Fibroblast of pulmonary artery (primary cell): Measurements from ENCODE around the gene MTERF4.

Experiments
- DNase-seq: peaks from one replicate; pipeline ENCODE4 v3.0.0-alpha.2; 2010; ENCODE audit warnings: low read depth
- H3K4me3 ChIP-seq: replicated peaks from 2 replicates; pipeline ENCODE4 v1.5.1; 2011; ENCODE audit warnings: low read depth, mild to moderate bottlenecking, control low read depth, low read length, moderate library complexity
- TF ChIP-seq, protein P1 (sequence below): IDR thresholded peaks from 2 replicates; pipeline ENCODE4 v1.5.1; 2011; ENCODE audit warnings: mild to moderate bottlenecking, control low read depth, low read length, inconsistent platforms; ENCODE audit errors: missing control alignments

The MTERF4 gene

DNA sequence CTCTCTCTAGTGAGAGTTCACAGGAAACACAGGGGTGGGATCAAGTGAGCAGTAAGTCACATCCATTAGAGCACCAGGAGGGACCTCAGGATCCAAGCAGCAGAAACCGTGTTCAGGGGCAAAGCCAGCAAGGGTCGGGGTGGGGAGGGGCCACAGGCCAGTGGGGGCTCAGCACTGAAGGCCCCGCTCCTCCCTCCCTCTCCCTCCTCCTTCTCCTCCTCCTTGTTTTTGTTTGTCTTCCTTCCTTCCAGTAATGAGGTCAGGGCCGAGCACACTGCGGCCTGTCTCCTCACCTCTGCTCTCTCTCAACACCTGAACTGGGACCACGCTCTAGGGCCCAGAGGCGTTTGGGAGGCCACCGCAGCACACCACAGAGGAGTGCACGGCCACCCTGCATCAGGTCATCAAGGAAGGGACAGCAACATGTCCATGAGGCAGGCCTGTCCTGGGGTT, 20.9 kb downstream of the MTERF4 start:
- TF ChIP-seq, protein P1, sequence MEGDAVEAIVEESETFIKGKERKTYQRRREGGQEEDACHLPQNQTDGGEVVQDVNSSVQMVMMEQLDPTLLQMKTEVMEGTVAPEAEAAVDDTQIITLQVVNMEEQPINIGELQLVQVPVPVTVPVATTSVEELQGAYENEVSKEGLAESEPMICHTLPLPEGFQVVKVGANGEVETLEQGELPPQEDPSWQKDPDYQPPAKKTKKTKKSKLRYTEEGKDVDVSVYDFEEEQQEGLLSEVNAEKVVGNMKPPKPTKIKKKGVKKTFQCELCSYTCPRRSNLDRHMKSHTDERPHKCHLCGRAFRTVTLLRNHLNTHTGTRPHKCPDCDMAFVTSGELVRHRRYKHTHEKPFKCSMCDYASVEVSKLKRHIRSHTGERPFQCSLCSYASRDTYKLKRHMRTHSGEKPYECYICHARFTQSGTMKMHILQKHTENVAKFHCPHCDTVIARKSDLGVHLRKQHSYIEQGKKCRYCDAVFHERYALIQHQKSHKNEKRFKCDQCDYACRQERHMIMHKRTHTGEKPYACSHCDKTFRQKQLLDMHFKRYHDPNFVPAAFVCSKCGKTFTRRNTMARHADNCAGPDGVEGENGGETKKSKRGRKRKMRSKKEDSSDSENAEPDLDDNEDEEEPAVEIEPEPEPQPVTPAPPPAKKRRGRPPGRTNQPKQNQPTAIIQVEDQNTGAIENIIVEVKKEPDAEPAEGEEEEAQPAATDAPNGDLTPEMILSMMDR: no peak
- H3K4me3 ChIP-seq: no peak overlapping the region
- no peak for DNase-seq

DNA sequence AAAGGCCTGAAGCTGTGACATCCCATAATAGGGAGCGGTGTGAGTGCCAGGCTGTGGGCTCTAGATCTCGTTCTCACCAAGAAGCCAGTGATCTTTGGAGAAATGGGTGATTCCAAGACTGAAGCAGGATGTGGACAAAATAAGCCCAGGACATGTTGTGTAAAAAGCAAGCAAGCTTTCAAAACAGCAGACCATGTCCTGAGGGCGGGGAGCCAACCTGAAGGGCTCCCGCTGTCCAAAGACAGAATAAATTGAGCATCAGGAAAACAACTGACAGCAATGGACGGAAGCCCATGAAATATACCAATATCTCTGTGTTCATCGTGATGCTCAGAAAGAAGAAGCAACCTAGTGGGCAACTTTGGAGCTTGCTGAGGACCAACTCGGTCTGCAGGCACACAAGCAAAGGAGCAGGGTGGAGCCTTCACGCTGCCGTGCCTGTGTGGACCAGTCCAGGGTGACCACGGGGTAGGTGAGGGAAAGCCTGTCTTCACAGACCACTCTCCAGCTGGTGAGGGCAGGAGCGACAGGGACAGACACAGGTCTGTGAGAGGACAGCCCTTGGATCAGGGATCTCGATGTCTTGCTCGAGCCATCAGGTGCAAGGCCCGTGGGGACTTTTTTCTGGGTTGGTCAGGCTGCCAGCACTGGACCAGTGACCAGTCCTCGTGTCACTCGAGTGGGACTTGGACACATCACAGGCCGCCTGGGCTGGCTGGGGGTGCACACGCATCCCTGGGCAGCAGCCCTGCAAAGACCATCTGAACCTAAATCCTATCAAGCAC, 21.5 kb downstream of the MTERF4 start:
- TF ChIP-seq, protein P1: no peak

DNA sequence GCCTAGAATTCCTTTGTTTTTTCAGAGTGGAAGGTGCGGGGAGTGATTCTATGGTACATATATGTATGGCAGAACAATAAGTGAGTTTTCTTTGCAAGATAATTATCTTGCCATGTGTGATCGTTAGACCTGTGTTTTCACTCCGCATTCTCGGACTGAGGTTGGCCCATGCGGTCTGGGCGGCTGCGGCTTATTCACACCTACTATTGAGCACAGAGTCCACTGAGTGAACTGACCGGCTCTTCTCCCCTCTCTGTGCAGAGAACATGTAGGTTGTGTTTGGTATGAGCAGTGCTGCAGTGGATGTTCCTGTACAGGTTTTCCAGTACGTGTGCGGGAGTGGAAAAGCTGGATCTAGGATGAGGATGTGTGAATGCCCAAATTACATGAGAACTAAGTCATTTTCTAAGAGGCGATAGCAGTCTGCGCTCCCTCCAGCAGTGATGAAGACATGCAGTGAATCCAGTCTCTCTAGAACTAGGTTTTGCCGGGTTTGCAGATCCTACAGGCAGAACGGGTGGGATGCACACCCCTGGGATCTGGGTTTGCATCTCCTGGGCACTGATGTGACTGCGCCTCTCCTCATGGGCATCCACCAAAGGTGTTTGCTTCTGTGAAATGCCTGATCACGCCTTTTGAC, 27.1 kb downstream of the MTERF4 start:
- no peak for DNase-seq
- H3K4me3 ChIP-seq: no peak overlapping the region
- TF ChIP-seq, protein P1: no peak

More for the DNA sequence above, 21.5 kb downstream of the MTERF4 start:
- no peak for DNase-seq
- H3K4me3 ChIP-seq: no peak overlapping the region

DNA sequence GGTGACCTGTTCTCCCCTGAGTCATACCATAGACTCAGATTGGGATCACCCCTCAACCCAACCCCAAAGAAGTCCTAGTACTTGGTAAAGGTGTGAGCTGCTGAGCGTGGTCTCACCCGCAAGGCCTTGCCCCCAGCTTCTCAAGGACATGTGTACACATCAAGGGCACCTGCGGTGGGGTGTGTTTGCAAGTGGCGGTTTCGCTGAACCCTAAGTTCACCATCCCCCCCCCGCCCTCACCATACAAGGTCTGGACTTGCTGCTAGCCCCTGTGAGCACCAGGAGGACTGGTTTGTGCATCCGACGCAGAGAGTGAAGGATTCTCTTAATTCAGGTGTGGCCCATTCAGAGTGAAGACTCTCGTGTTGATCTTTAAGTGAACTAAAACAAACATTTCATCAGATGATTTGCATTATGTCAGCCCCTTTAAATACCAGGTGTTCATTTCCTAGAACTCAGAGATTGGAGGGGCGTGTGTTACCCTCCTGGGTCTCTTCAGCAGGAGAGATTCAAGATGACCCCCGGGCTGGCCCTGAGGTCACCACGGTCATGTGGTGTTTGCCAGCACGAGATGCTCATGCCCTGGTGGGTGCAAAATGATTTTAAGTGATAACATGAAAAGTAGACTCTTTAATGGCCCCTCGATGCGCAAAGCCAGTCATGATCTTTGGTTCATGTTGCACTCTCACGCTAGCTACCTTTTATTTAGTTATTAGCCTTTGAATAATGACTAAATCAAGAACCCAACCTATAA, 27.8 kb downstream of the MTERF4 start:
- no peak overlapping the region for H3K4me3 ChIP-seq
- TF ChIP-seq, protein P1: no peak
- no peak for DNase-seq

DNA sequence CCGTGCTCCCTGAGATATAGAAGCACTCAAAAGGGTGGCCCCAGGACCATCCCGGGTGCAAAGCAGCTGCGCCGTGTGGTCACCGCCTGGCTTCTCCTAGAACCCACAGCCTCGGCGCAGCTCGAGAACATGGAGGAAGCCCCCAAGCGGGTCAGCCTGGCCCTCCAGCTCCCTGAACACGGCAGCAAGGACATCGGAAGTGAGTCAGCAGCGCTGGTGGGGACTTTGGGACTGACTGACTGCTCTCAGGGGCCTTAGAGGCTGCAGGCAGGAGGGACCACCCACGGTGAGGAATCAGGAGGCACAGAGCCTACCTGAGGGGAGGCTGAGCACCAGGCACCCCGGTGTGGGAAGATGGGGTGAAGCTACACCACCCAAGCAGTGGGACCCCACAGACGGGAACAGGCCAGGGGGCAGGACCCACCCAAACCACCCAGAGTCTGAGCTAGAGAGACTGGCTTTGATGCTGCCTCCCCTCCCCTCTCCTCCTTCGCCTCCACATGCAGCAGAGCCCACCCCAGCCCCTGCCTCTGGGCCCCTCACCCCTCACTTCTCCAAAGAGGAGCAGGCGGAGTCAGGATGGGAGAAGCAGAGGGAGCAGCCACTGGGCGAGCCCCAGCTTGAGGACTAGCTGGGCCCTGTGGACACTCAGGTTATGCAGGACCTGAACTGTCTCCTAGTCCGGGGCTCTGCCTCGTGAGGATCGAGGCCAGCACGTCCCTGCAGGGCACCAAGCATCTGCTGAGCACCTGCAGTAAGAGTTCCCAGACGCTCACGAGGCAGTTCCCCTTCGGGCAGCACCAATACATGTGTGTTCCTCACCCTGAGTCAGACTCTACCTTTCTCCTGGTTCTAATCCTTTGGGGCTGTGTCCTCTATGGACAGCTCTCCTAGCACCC, 28.7 kb downstream of the MTERF4 start:
- no peak for DNase-seq
- H3K4me3 ChIP-seq: no peak overlapping the region
- TF ChIP-seq, protein P1: no peak

DNA sequence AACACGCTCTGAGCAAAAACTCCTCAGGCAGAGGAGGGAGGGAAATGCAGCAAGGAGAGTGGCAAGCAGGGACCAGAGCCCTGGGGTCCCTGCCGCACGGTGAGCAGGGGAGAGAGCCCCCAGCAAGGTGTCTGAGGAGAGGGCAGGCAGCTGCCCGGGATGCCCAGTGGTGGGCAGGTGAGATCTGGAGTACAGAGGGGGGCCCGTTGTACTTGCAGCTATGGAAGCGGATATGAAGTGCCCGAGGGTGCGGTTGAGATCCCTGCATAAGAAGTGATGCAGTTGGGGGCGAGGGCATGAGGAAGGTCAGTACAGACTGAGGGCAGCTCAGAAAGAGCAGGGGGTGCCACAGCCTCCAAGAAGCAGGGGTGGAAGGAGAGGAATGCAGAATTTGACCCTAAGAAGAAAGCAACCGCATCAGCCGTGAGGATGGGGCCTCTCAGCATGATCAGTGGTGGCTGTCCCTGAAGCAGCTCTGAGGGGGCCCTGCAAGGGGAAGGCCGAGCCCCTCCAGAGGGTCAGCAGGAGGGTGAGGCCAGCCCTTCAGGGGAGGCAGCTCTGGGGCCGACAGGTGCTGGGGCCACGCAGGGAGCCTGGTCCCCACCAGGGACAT, 29.4 kb downstream of the MTERF4 start:
- no peak overlapping the region for H3K4me3 ChIP-seq
- TF ChIP-seq, protein P1: no peak
- DNase-seq: no peak
